Measurements from ENCODE around the gene HIVEP3. TPM values are rescaled to one million over a fixed set of nuclear protein-coding genes. Genes with fewer than 3 reads are reported as not detected.

HIVEP3 gene
- polyA plus RNA-seq, 4 donors = 0.67 to 3.8 (median 1.8) TPM

DNA sequence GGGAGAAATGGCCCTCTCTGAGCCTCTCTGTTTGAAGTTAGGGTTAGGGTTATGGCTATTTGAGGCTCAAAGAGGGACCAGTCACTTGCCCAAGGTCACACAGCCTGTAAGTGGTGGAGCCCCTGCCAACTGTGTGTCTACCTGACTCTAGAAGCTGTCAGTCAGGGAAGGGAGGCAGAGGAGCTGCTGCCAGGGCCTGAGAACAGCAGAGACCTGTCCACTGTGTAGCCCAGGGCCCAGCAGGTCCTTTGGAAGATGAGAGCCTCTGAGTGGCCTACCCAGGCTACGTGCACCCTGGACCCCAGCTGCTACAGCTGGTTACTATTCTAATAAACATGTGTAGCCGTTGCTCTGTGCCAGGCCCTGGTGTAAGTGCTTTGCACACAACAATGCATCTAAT is 419.1 kb downstream of the HIVEP3 start:
- FAIRE-seq (no peak), DNase-seq (no peak)
- Histone ChIP-seq H3K36me3 (ENCODE audit: control insufficient read depth in 3 of 3, insufficient read depth in 2 of 3, low read depth in 1 of 3, low read length in 3 of 3) (no peaks in the 10 kb centered on the region), H3K9me3 (ENCODE audit: control insufficient read depth in 2 of 2, insufficient read depth in 1 of 2, low read depth in 1 of 2, low read length in 1 of 2) (no peaks in the 10 kb centered on the region), H3K27ac (ENCODE audit: low read depth in 1 of 3, low read length in 2 of 3) (no peak overlapping the region), H3K4me1 (ENCODE audit: control insufficient read depth in 3 of 3, insufficient read depth in 2 of 3, low read depth in 1 of 3, low read length in 2 of 3) (peaks cover 3 to 19% (median 11%) of the 10 kb centered on the region in 3 donors), H3K4me3 (ENCODE audit: low read depth in 1 of 3, low read length in 3 of 3) (no peak overlapping the region), H3K27me3 (ENCODE audit: control insufficient read depth in 3 of 3, insufficient read depth in 3 of 3, low read length in 3 of 3) (no peaks in the 10 kb centered on the region)
- WGBS, 3 donors = 49 to 67% (median 66%) methylated on average over 2 of the region's 2 CpGs

GRCh38 chr1:41498804-41499203 is 419.9 kb downstream of the HIVEP3 start:
- no peaks in the 10 kb centered on the region for H3K36me3 ChIP-seq (ENCODE audit: control insufficient read depth in 3 of 3, insufficient read depth in 2 of 3, low read depth in 1 of 3, low read length in 3 of 3)
- WGBS, 3 donors = 21 to 59% (median 39%) methylated on average over 12 of the region's 12 CpGs
- peaks cover 3 to 19% (median 11%) of the 10 kb centered on the region in 3 donors for H3K4me1 ChIP-seq (ENCODE audit: control insufficient read depth in 3 of 3, insufficient read depth in 2 of 3, low read depth in 1 of 3, low read length in 2 of 3)
- peak overlapping the region in 2 of 3 donors; percentile 22 to 33 for H3K27ac ChIP-seq (ENCODE audit: low read depth in 1 of 3, low read length in 2 of 3)
- no peak overlapping the region for H3K4me3 ChIP-seq (ENCODE audit: low read depth in 1 of 3, low read length in 3 of 3)
- DNase-seq (peak in 1 of 2 donors; percentile 92), FAIRE-seq (no peak)
- H3K9me3 ChIP-seq (ENCODE audit: control insufficient read depth in 2 of 2, insufficient read depth in 1 of 2, low read depth in 1 of 2, low read length in 1 of 2) = no peaks in the 10 kb centered on the region
- no peaks in the 10 kb centered on the region for H3K27me3 ChIP-seq (ENCODE audit: control insufficient read depth in 3 of 3, insufficient read depth in 3 of 3, low read length in 3 of 3)

DNA sequence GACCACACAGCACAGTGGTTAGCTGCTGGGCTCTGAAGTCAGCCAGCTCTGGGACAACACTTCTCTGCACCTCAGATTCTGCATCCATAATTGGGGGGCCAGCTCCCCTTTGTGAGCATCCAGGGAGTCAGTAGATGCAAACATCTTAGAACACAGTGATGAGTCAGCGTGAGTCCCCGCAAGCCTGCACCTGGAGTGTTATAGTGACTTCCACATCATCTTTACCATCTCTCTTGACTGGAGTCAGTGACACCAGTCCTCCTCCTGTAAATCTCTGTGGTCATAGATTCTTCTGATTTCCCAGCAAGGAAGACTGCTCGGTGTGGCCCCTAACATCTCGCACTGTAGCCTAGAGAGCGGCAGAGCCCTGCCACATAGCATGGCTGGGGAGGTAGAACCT is 420.3 kb downstream of the HIVEP3 start:
- Histone ChIP-seq H3K4me3 (ENCODE audit: low read depth in 1 of 3, low read length in 3 of 3) (no peak overlapping the region), H3K27ac (ENCODE audit: low read depth in 1 of 3, low read length in 2 of 3) (peak overlapping the region in 1 of 3 donors; percentile 33), H3K36me3 (ENCODE audit: control insufficient read depth in 3 of 3, insufficient read depth in 2 of 3, low read depth in 1 of 3, low read length in 3 of 3) (no peaks in the 10 kb centered on the region), H3K4me1 (ENCODE audit: control insufficient read depth in 3 of 3, insufficient read depth in 2 of 3, low read depth in 1 of 3, low read length in 2 of 3) (peaks cover 3 to 19% (median 11%) of the 10 kb centered on the region in 3 donors), H3K27me3 (ENCODE audit: control insufficient read depth in 3 of 3, insufficient read depth in 3 of 3, low read length in 3 of 3) (no peaks in the 10 kb centered on the region), H3K9me3 (ENCODE audit: control insufficient read depth in 2 of 2, insufficient read depth in 1 of 2, low read depth in 1 of 2, low read length in 1 of 2) (no peaks in the 10 kb centered on the region)
- DNase-seq = no peak
- no peak for FAIRE-seq
- WGBS, 3 donors = 72 to 85% (median 77%) methylated on average over 5 of the region's 5 CpGs

DNA sequence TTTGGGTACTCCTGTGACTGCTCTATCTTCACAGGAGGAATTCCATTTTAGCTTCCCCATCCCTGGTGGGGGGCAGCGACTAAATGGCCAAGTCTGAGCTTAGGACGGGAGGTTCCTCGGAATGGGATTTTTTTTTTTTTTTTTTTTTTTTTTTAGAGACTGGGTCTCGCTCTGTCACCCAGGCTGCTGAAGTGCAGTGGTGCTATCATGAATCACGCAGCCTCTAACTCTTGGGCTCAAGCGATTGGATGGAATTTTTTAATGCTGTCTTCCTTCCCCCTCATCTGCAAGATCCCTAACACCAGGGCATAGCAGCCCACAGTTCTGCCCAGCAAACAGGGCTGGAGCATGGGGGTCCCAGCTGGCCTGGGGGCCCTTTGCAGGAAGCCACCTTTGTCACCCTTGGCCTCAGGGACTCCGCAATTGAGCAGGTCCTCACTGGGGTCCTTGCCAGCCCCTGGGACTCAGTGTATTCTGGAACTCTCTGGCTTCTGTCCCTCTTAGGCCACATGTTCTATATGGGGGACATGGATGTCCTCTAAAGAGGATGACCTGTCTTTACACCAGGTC is 421.2 kb downstream of the HIVEP3 start:
- no peak for FAIRE-seq
- Histone ChIP-seq H3K36me3 (ENCODE audit: control insufficient read depth in 3 of 3, insufficient read depth in 2 of 3, low read depth in 1 of 3, low read length in 3 of 3) (no peaks in the 10 kb centered on the region), H3K4me3 (ENCODE audit: low read depth in 1 of 3, low read length in 3 of 3) (no peak overlapping the region), H3K9me3 (ENCODE audit: control insufficient read depth in 2 of 2, insufficient read depth in 1 of 2, low read depth in 1 of 2, low read length in 1 of 2) (no peaks in the 10 kb centered on the region), H3K4me1 (ENCODE audit: control insufficient read depth in 3 of 3, insufficient read depth in 2 of 3, low read depth in 1 of 3, low read length in 2 of 3) (peaks cover 3 to 19% (median 11%) of the 10 kb centered on the region in 3 donors), H3K27me3 (ENCODE audit: control insufficient read depth in 3 of 3, insufficient read depth in 3 of 3, low read length in 3 of 3) (no peaks in the 10 kb centered on the region), H3K27ac (ENCODE audit: low read depth in 1 of 3, low read length in 2 of 3) (no peak overlapping the region)
- 87 to 92% (median 92%) methylated on average over 7 of the region's 7 CpGs for WGBS, 3 donors
- DNase-seq = no peak

GRCh38 chr1:41497056-41497440 is 421.7 kb downstream of the HIVEP3 start:
- 70 to 90% (median 79%) methylated on average over 13 of the region's 13 CpGs for WGBS, 3 donors
- Histone ChIP-seq H3K4me1 (ENCODE audit: control insufficient read depth in 3 of 3, insufficient read depth in 2 of 3, low read depth in 1 of 3, low read length in 2 of 3) (peaks cover 3 to 19% (median 10%) of the 10 kb centered on the region in 3 donors), H3K36me3 (ENCODE audit: control insufficient read depth in 3 of 3, insufficient read depth in 2 of 3, low read depth in 1 of 3, low read length in 3 of 3) (no peaks in the 10 kb centered on the region), H3K27ac (ENCODE audit: low read depth in 1 of 3, low read length in 2 of 3) (peak overlapping the region in 1 of 3 donors; percentile 47), H3K9me3 (ENCODE audit: control insufficient read depth in 2 of 2, insufficient read depth in 1 of 2, low read depth in 1 of 2, low read length in 1 of 2) (no peaks in the 10 kb centered on the region), H3K4me3 (ENCODE audit: low read depth in 1 of 3, low read length in 3 of 3) (no peak overlapping the region), H3K27me3 (ENCODE audit: control insufficient read depth in 3 of 3, insufficient read depth in 3 of 3, low read length in 3 of 3) (no peaks in the 10 kb centered on the region)
- FAIRE-seq (no peak), DNase-seq (no peak)

GRCh38 chr1:41496080-41497055 is 422.4 kb downstream of the HIVEP3 start:
- WGBS, 3 donors = 5 to 9% (median 6%) methylated on average over 39 to 74 of the region's 74 CpGs
- FAIRE-seq (no peak), DNase-seq (peak; percentile 84 to 92)
- peak overlapping the region in 2 of 3 donors; percentile 47 to 53 for H3K27ac ChIP-seq (ENCODE audit: low read depth in 1 of 3, low read length in 2 of 3)
- peaks cover 3 to 19% (median 8%) of the 10 kb centered on the region in 3 donors for H3K4me1 ChIP-seq (ENCODE audit: control insufficient read depth in 3 of 3, insufficient read depth in 2 of 3, low read depth in 1 of 3, low read length in 2 of 3)
- no peaks in the 10 kb centered on the region for H3K9me3 ChIP-seq (ENCODE audit: control insufficient read depth in 2 of 2, insufficient read depth in 1 of 2, low read depth in 1 of 2, low read length in 1 of 2)
- H3K4me3 ChIP-seq (ENCODE audit: low read depth in 1 of 3, low read length in 3 of 3) = no peak overlapping the region
- H3K36me3 ChIP-seq (ENCODE audit: control insufficient read depth in 3 of 3, insufficient read depth in 2 of 3, low read depth in 1 of 3, low read length in 3 of 3) = no peaks in the 10 kb centered on the region
- no peaks in the 10 kb centered on the region for H3K27me3 ChIP-seq (ENCODE audit: control insufficient read depth in 3 of 3, insufficient read depth in 3 of 3, low read length in 3 of 3)

- Histone ChIP-seq H3K9me3 (ENCODE audit: control insufficient read depth in 2 of 2, insufficient read depth in 1 of 2, low read depth in 1 of 2, low read length in 1 of 2) (no peaks in the 10 kb centered on the region), H3K27ac (ENCODE audit: low read depth in 1 of 3, low read length in 2 of 3) (peak overlapping the region in 2 of 3 donors; percentile 16 to 53), H3K36me3 (ENCODE audit: control insufficient read depth in 3 of 3, insufficient read depth in 2 of 3, low read depth in 1 of 3, low read length in 3 of 3) (no peaks in the 10 kb centered on the region), H3K4me1 (ENCODE audit: control insufficient read depth in 3 of 3, insufficient read depth in 2 of 3, low read depth in 1 of 3, low read length in 2 of 3) (peaks cover 3 to 19% (median 5%) of the 10 kb centered on the region in 3 donors), H3K27me3 (ENCODE audit: control insufficient read depth in 3 of 3, insufficient read depth in 3 of 3, low read length in 3 of 3) (no peaks in the 10 kb centered on the region), H3K4me3 (ENCODE audit: low read depth in 1 of 3, low read length in 3 of 3) (no peak overlapping the region)
- FAIRE-seq = no peak
- DNase-seq = peak in 1 of 2 donors; percentile 48
- WGBS, 3 donors = 44 to 61% (median 54%) methylated on average over 19 of the region's 19 CpGs
These were observed 423.3 kb downstream of the HIVEP3 start for GRCh38 chr1:41495210-41495948.

All from small intestine (tissue), 7 donors.